ENCODE data around the gene CREB3L2.

Gene CREB3L2

GRCh38 chr7:137953665-137954470 lies 48.0 kb downstream of the CREB3L2 start:
- no peak for DNase-seq (ENCODE audit: low read depth in 1 of 2, low spot score in 1 of 2)

- DNase-seq (ENCODE audit: low read depth in 1 of 2, low spot score in 1 of 2): no peak
Measured at GRCh38 chr7:137953043-137953664, 48.7 kb downstream of the CREB3L2 start.

- DNase-seq (ENCODE audit: low read depth in 1 of 2, low spot score in 1 of 2): no peak
Measured at GRCh38 chr7:137952426-137952805, 49.5 kb downstream of the CREB3L2 start.

- no peak for DNase-seq (ENCODE audit: low read depth in 1 of 2, low spot score in 1 of 2)
Measured at GRCh38 chr7:137951700-137952425, 50.0 kb downstream of the CREB3L2 start.

GRCh38 chr7:137950967-137951366 lies 50.9 kb downstream of the CREB3L2 start:
- DNase-seq (ENCODE audit: low read depth in 1 of 2, low spot score in 1 of 2): no peak

- DNase-seq (ENCODE audit: low read depth in 1 of 2, low spot score in 1 of 2): no peak
Measured at GRCh38 chr7:137950263-137950621, 51.6 kb downstream of the CREB3L2 start.

- DNase-seq (ENCODE audit: low read depth in 1 of 2, low spot score in 1 of 2): no peak
Measured at GRCh38 chr7:137949416-137950262, 52.2 kb downstream of the CREB3L2 start.

- no peak for DNase-seq (ENCODE audit: low read depth in 1 of 2, low spot score in 1 of 2)
Measured at GRCh38 chr7:137948845-137949330, 53.0 kb downstream of the CREB3L2 start.

- DNase-seq (ENCODE audit: low read depth in 1 of 2, low spot score in 1 of 2): no peak
Measured at GRCh38 chr7:137948083-137948844, 53.6 kb downstream of the CREB3L2 start.

GRCh38 chr7:137947046-137947445 lies 54.8 kb downstream of the CREB3L2 start:
- DNase-seq (ENCODE audit: low read depth in 1 of 2, low spot score in 1 of 2): no peak

- DNase-seq (ENCODE audit: low read depth in 1 of 2, low spot score in 1 of 2): no peak
Measured at GRCh38 chr7:137946011-137946410, 55.9 kb downstream of the CREB3L2 start.

- no peak for DNase-seq (ENCODE audit: low read depth in 1 of 2, low spot score in 1 of 2)
Measured at GRCh38 chr7:137944168-137944567, 57.7 kb downstream of the CREB3L2 start.

GRCh38 chr7:137943132-137943551 lies 58.7 kb downstream of the CREB3L2 start:
- DNase-seq (ENCODE audit: low read depth in 1 of 2, low spot score in 1 of 2): no peak

- DNase-seq (ENCODE audit: low read depth in 1 of 2, low spot score in 1 of 2): no peak
Measured at GRCh38 chr7:137942484-137943115, 59.3 kb downstream of the CREB3L2 start.

- no peak for DNase-seq (ENCODE audit: low read depth in 1 of 2, low spot score in 1 of 2)
Measured at GRCh38 chr7:137940656-137941518, 61.0 kb downstream of the CREB3L2 start.

GRCh38 chr7:137940218-137940617 lies 61.7 kb downstream of the CREB3L2 start:
- DNase-seq (ENCODE audit: low read depth in 1 of 2, low spot score in 1 of 2): no peak

- DNase-seq (ENCODE audit: low read depth in 1 of 2, low spot score in 1 of 2): no peak
Measured at GRCh38 chr7:137937202-137937560, 64.7 kb downstream of the CREB3L2 start.

- DNase-seq (ENCODE audit: low read depth in 1 of 2, low spot score in 1 of 2): no peak
Measured at GRCh38 chr7:137936509-137937201, 65.2 kb downstream of the CREB3L2 start.
